SK-N-SH treated with all-trans-retinoic acid at 6 μM for 48 hours (cell line): ENCODE results near the gene KRT75.

Experiments used
- ARNTL ChIP-seq: fragments of 450-650 bp; formaldehyde crosslinking; IDR thresholded peaks from 2 replicates; pipeline ENCODE4 v1.5.0; 2020; ENCODE audit warnings: low read depth, mild to moderate bottlenecking, moderate library complexity, borderline replicate concordance
- CSDC2 ChIP-seq: fragments of 250-450 bp; sonication (Bioruptor Pico); IDR thresholded peaks from 2 replicates; pipeline ENCODE4 v1.5.0; 2020; ENCODE audit warnings: mild to moderate bottlenecking, moderate library complexity
- PATZ1 ChIP-seq: fragments of 250-450 bp; sonication (Bioruptor Pico); IDR thresholded peaks from 2 replicates; pipeline ENCODE4 v1.8.0; 2020; ENCODE audit warnings: mild to moderate bottlenecking, moderate library complexity, borderline replicate concordance
- POU6F1 ChIP-seq: fragments of 250-450 bp; sonication (Bioruptor Pico); IDR thresholded peaks from 2 replicates; pipeline ENCODE4 v1.8.0; 2021; ENCODE audit warnings: low read depth, mild to moderate bottlenecking, moderate library complexity, borderline replicate concordance
- SNAI2 ChIP-seq: fragments of 250-450 bp; sonication (Bioruptor Pico); IDR thresholded peaks from 2 replicates; pipeline ENCODE4 v1.5.0; 2020; ENCODE audit warnings: mild to moderate bottlenecking, moderate library complexity
- TCF4 ChIP-seq: fragments of 250-450 bp; sonication (Bioruptor Pico); IDR thresholded peaks from 2 replicates; pipeline ENCODE4 v1.8.0; 2021; ENCODE audit warnings: mild to moderate bottlenecking, moderate library complexity, borderline replicate concordance
- ZFP3 ChIP-seq: fragments of 250-450 bp; sonication (Bioruptor Pico); IDR thresholded peaks from 2 replicates; pipeline ENCODE4 v1.5.0; 2020; ENCODE audit warnings: mild to moderate bottlenecking, moderate library complexity

GRCh38 chr12:52434081-52434733, at the start of gene KRT75:
- no peak for TF ChIP-seq ZFP3 (CRISPR knock-in tag)
- no peak for TF ChIP-seq TCF4 (CRISPR knock-in tag)
- TF ChIP-seq SNAI2 (CRISPR knock-in tag), result no peak
- no peak for TF ChIP-seq ARNTL (CRISPR knock-in tag)
- TF ChIP-seq POU6F1 (CRISPR knock-in tag), result no peak
- TF ChIP-seq PATZ1 (CRISPR knock-in tag), result no peak
- TF ChIP-seq CSDC2 (CRISPR knock-in tag), result no peak
